ENCODE results near the gene CCDC91. TPM values are rescaled to one million over a fixed set of nuclear protein-coding genes. Genes with fewer than 3 reads are reported as not detected.
"Not testable (repeated sequence)": the region's sequence is repeated elsewhere in the genome, so short reads cannot be mapped to it uniquely, and the experiment has no call there.

CCDC91 gene
- total RNA-seq, 1 donor from 2014 or later = 11.8 TPM

DNA sequence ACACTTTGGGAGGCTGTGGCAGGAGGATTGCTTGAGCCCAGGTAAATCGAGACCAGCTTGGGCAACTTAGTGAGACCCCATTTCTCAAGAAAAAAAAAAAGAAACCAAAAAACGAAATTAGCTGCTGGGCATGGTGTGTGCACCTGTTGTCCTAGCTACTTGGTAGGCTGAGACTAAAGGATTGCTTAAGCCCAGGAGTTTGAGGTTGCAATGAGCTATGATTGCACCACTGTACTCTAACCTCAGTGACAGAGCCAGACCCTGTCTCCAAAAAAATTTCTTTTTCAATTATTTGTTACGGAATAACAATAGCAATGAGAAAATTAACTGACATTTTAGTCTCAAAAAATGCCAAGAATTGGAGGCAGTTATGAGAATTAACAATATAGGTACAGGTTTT is 128.0 kb downstream of the CCDC91 start:
- H3K4me3 ChIP-seq (ENCODE audit: low read depth, low read length) = no peak overlapping the region
- TF ChIP-seq, protein P1, sequence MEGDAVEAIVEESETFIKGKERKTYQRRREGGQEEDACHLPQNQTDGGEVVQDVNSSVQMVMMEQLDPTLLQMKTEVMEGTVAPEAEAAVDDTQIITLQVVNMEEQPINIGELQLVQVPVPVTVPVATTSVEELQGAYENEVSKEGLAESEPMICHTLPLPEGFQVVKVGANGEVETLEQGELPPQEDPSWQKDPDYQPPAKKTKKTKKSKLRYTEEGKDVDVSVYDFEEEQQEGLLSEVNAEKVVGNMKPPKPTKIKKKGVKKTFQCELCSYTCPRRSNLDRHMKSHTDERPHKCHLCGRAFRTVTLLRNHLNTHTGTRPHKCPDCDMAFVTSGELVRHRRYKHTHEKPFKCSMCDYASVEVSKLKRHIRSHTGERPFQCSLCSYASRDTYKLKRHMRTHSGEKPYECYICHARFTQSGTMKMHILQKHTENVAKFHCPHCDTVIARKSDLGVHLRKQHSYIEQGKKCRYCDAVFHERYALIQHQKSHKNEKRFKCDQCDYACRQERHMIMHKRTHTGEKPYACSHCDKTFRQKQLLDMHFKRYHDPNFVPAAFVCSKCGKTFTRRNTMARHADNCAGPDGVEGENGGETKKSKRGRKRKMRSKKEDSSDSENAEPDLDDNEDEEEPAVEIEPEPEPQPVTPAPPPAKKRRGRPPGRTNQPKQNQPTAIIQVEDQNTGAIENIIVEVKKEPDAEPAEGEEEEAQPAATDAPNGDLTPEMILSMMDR (conservative IDR thresholded peaks at IDR 0.05; ENCODE audit: low read depth, low read length) = no peak
- no peak for DNase-seq (ENCODE audit: low read depth)

DNA sequence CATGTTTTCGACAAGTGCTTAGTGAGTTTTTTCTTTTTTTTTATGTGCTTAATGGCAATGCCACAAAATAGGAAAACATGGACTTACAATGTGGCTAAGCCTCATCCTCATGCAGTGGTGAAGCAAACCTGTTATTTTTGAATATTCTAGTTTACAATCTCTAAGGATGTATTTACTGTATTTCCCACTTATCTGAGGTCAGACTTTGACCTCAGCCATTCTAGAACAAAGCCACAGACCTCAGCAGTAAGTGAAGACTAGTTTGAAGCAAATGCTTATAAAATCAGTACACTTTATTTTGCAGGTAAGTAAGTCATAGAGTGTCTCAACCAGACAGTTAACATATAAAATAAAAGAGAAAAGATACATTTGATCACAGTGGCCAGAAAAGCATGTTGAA is 130.1 kb downstream of the CCDC91 start:
- no peak overlapping the region for H3K4me3 ChIP-seq (ENCODE audit: low read depth, low read length)
- TF ChIP-seq, protein P1 (conservative IDR thresholded peaks at IDR 0.05; ENCODE audit: low read depth, low read length) = no peak
- no peak for DNase-seq (ENCODE audit: low read depth)

DNA sequence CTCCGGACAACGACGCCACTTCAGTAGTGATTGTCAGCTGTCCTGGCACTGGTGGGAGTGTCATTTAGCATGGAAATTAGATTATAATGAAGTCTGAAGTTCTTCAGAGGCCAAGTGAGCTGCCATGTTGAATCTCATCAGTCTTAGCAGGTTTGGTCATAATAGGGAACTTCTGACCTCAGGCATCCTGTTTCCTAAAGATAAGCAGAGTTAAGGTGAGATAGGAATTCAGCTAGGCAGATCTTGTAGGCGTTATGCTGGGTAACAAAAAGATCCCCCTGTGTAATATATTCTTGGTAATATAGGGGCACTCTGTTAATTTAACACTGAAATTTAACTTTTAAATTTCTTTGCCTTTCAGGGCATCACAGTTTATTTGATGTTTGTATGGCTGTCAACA is 137.5 kb downstream of the CCDC91 start:
- H3K4me3 ChIP-seq (ENCODE audit: low read depth, low read length) = no peak overlapping the region
- DNase-seq (ENCODE audit: low read depth) = no peak
- TF ChIP-seq, protein P1 (conservative IDR thresholded peaks at IDR 0.05; ENCODE audit: low read depth, low read length) = no peak

DNA sequence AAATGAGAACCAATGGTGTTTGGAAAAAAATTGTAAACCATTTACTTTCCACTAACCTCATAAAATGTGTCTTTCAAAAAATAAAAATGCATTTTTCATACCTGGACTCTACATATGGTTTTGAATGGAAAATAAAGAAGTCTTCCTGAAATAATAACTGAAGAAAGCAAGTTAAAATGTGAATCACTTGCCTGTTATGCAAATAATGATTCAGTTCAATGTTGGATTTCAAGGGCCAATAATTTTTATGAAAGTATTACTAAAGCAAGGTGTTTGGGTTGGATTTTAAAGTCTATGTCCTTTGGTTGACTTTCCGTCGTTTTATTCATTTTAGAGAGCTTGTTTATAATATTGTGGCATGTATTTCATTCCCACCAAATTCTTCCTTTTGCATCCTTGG is 138.7 kb downstream of the CCDC91 start:
- DNase-seq (ENCODE audit: low read depth) = no peak
- TF ChIP-seq, protein P1 (conservative IDR thresholded peaks at IDR 0.05; ENCODE audit: low read depth, low read length) = no peak
- H3K4me3 ChIP-seq (ENCODE audit: low read depth, low read length) = no peak overlapping the region

DNA sequence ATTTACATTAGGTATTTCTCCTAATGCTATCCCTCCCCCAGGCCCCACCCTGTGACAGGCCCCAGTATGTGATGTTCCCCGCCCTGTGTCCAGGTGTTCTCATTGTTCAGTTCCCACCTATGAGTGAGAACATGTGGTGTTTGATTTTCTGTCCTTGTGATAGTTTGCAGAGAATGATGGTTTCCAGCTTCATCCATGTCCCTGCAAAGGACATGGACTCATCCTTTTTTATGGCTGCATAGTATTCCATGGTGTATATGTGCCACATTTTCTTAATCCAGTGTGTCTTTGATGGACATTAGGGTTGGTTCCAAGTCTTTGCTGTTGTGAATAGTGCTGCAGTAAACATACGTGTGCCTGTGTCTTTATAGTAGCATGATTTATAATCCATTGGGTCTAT is 139.5 kb downstream of the CCDC91 start:
- not testable (repeated sequence) for DNase-seq (ENCODE audit: low read depth); H3K4me3 ChIP-seq (ENCODE audit: low read depth, low read length)

DNA sequence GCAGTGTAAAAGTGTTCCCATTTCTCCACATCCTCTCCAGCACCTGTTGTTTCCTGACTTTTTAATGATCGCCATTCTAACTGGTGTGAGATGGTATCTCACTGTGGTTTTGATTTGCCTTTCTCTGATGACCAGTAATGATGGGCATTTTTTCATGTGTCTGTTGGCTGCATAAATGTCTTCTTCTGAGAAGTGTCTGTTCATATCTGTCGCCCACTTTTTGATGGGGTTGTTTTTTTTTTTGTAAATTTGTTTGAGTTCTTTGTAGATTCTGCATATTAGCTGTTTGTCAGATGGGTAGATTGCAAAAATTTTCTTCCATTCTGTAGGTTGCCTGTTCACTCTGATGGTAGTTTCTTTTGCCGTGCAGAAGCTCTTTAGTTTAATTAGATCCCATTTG is 140.0 kb downstream of the CCDC91 start:
- not testable (repeated sequence) for H3K4me3 ChIP-seq (ENCODE audit: low read depth, low read length); DNase-seq (ENCODE audit: low read depth)

DNA sequence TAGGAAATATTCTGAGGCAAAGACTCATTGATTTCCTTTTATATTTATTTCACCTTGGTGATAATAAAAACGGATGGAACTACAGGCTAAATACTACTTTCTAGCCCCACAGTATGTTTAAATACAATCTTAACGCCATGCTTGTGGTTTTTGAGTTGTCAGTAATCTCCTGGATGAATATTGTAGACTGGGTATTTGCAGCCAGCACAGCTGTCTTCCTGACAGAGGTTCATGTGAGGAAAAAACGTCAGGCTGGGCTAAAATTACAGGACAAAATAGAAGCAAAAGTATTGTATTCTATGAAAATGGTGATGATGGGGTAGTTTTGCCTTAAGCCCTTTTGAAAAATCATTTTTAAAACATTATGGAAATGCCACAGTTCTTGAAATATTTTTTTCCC is 140.9 kb downstream of the CCDC91 start:
- DNase-seq (ENCODE audit: low read depth) = no peak
- H3K4me3 ChIP-seq (ENCODE audit: low read depth, low read length) = no peak overlapping the region
- TF ChIP-seq, protein P1 (conservative IDR thresholded peaks at IDR 0.05; ENCODE audit: low read depth, low read length) = no peak

DNA sequence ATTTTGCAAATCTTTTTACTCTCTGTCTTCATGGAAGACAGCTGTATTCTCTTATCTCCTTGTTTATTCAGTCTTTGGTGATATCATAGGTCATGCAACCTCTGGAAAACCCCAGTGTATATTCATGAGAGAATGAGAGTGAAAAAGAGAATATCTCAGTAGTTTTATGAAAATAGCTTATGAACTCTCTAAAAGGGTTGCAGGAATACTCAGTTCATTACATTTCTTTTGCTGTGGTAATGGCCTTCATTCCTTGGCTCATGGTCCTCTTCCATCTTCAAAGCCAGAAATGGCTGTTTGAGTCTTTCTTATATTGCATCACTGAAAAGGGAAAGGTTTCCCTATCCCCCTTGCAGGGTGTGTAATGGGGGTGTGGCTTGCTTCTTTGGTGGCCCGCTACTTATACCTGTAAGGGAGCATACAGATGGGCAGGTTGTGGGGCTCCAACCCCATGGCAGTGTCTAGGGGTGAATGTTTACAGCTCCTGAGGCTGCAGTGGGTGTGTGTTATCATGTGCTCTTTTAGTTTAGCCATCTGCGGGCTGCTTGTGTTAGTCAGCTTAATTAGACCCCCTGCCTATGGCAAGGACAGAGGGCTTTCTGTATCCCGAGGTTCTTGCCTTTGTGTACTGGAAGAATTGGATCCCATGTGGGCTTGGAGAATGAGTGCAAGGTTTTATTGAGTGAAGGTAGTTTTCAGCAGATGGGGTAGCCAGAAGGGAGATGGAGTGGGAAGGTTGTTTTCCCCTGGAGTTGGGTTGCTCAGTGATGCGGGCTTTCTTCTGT is 150.2 kb downstream of the CCDC91 start:
- DNase-seq (ENCODE audit: low read depth) = no peak
- no peak overlapping the region for H3K4me3 ChIP-seq (ENCODE audit: low read depth, low read length)
- TF ChIP-seq, protein P1 (conservative IDR thresholded peaks at IDR 0.05; ENCODE audit: low read depth, low read length) = no peak
